OCI-LY1 (cell line): Measurements from ENCODE around the gene PRSS53.

ENCODE experiments used
- H2AFZ ChIP-seq: fragments of 200-600 bp; sonication (generic), shearing (Covaris generic); 2 replicates; pipeline ENCODE4 v1.6.0; 2014; ENCODE audit warnings: antibody characterized with exemption, mild to moderate bottlenecking, low read length
- H3F3A ChIP-seq: fragments of 200-600 bp; sonication (generic), shearing (Covaris generic); 2 replicates; pipeline ENCODE4 v1.6.0; 2014; ENCODE audit warnings: mild to moderate bottlenecking, antibody characterized with exemption, low read length, moderate library complexity; ENCODE audit not compliant: insufficient read depth
- H3K27ac ChIP-seq: fragments of 200-600 bp; sonication (generic); 2 replicates; pipeline ENCODE4 v1.5.1; 2014; ENCODE audit warnings: low read length, mixed run types, mild to moderate bottlenecking, low read depth; ENCODE audit not compliant: poor library complexity, severe bottlenecking
- H3K27me3 ChIP-seq: fragments of 200-600 bp; sonication (generic); 2 replicates; pipeline ENCODE4 v1.6.0; 2014; ENCODE audit warnings: antibody characterized with exemption, mild to moderate bottlenecking, low read length, moderate library complexity; ENCODE audit not compliant: insufficient read depth
- H3K36me3 ChIP-seq: fragments of 200-600 bp; sonication (generic); 2 replicates; pipeline ENCODE4 v1.6.1; 2014; ENCODE audit warnings: mild to moderate bottlenecking, antibody characterized with exemption, low read length, moderate library complexity, mixed read lengths; ENCODE audit not compliant: insufficient read depth
- H3K4me1 ChIP-seq: fragments of 200-600 bp; sonication (generic); 2 replicates; pipeline ENCODE4 v1.5.1; 2014; ENCODE audit warnings: mild to moderate bottlenecking, low read length, moderate library complexity; ENCODE audit not compliant: insufficient read depth, severe bottlenecking
- H3K4me2 ChIP-seq: fragments of 200-600 bp; sonication (generic), shearing (Covaris generic); 2 replicates; pipeline ENCODE4 v1.6.1; 2014; ENCODE audit warnings: low read length
- H3K4me3 ChIP-seq: fragments of 200-600 bp; sonication (generic); 2 replicates; pipeline ENCODE4 v1.5.1; 2014; ENCODE audit warnings: low read length, low read depth, mild to moderate bottlenecking, mixed read lengths; ENCODE audit not compliant: poor library complexity, severe bottlenecking
- H3K79me2 ChIP-seq: fragments of 200-600 bp; shearing (Covaris generic); 2 replicates; pipeline ENCODE4 v1.6.1; 2016; ENCODE audit warnings: mixed run types, low read length, mixed read lengths; ENCODE audit not compliant: insufficient read depth
- H3K9ac ChIP-seq: fragments of 200-600 bp; sonication (generic), shearing (Covaris generic); 2 replicates; pipeline ENCODE4 v1.6.1; 2014; ENCODE audit warnings: mild to moderate bottlenecking, low read length, mixed read lengths
- H3K9me2 ChIP-seq: fragments of 200-600 bp; sonication (generic), shearing (Covaris generic); 2 replicates; pipeline ENCODE4 v1.6.1; 2014; ENCODE audit warnings: low read depth, mild to moderate bottlenecking, low read length, mixed read lengths
- H3K9me3 ChIP-seq: fragments of 200-600 bp; shearing (Covaris generic); 2 replicates; pipeline ENCODE4 v1.6.1; 2014; ENCODE audit warnings: low read length, mixed read lengths
- H4K20me1 ChIP-seq: fragments of 200-600 bp; sonication (generic), shearing (Covaris generic); 2 replicates; pipeline ENCODE4 v1.6.0; 2016; ENCODE audit warnings: mild to moderate bottlenecking, low read length; ENCODE audit not compliant: insufficient read depth
- CTCF ChIP-seq: fragments of 200-600 bp; sonication (generic), shearing (Covaris generic); IDR thresholded peaks from 2 replicates; pipeline ENCODE4 v1.5.1; 2017; ENCODE audit warnings: mild to moderate bottlenecking, antibody characterized with exemption, low read length, moderate library complexity, mixed read lengths
- EZH2 ChIP-seq: fragments of 200-600 bp; sonication (generic), shearing (Covaris generic); IDR thresholded peaks from 2 replicates; pipeline ENCODE4 v1.8.0; 2017; ENCODE audit warnings: borderline replicate concordance, mixed run types, mild to moderate bottlenecking, antibody characterized with exemption, low read length, moderate library complexity, mixed read lengths

PRSS53 gene

GRCh38 chr16:31061813-31062440 lies 26.8 kb downstream of the PRSS53 start:
- no peak for TF ChIP-seq CTCF
- no peak for TF ChIP-seq EZH2

GRCh38 chr16:31061126-31061812 lies 27.5 kb downstream of the PRSS53 start:
- Histone ChIP-seq H2AFZ (no peak overlapping the region), H3K4me3 (no peak overlapping the region), H3F3A (no peaks in the 10 kb centered on the region), H3K27ac (no peak overlapping the region), H3K36me3 (peaks cover 28% of the 10 kb centered on the region), H3K79me2 (no peaks in the 10 kb centered on the region), H3K9me3 (no peaks in the 10 kb centered on the region), H3K9ac (no peak overlapping the region), H3K4me1 (no peaks in the 10 kb centered on the region), H3K27me3 (no peaks in the 10 kb centered on the region), H3K4me2 (no peak overlapping the region), H3K9me2 (no peaks in the 10 kb centered on the region), H4K20me1 (no peaks in the 10 kb centered on the region)
- TF ChIP-seq CTCF (no peak), EZH2 (no peak)

More at GRCh38 chr16:31061813-31062440, 26.8 kb downstream of the PRSS53 start:
- no peaks in the 10 kb centered on the region for H3F3A ChIP-seq
- peaks cover 28% of the 10 kb centered on the region for H3K36me3 ChIP-seq
- H2AFZ ChIP-seq: no peak overlapping the region
- H3K9ac ChIP-seq: no peak overlapping the region
- H4K20me1 ChIP-seq: no peaks in the 10 kb centered on the region
- no peak overlapping the region for H3K4me3 ChIP-seq
- H3K79me2 ChIP-seq: no peaks in the 10 kb centered on the region
- H3K27me3 ChIP-seq: no peaks in the 10 kb centered on the region
- no peak overlapping the region for H3K27ac ChIP-seq
- no peaks in the 10 kb centered on the region for H3K9me3 ChIP-seq
- H3K4me2 ChIP-seq: no peak overlapping the region
- H3K9me2 ChIP-seq: no peaks in the 10 kb centered on the region
- no peaks in the 10 kb centered on the region for H3K4me1 ChIP-seq

GRCh38 chr16:31055613-31056012 lies 33.1 kb downstream of the PRSS53 start:
- TF ChIP-seq CTCF (no peak), EZH2 (no peak)
- peaks cover 11% of the 10 kb centered on the region for H3K36me3 ChIP-seq
- no peaks in the 10 kb centered on the region for H3F3A ChIP-seq
- H3K9ac ChIP-seq: no peak overlapping the region
- H3K27me3 ChIP-seq: no peaks in the 10 kb centered on the region
- H3K4me2 ChIP-seq: no peak overlapping the region
- no peaks in the 10 kb centered on the region for H3K9me3 ChIP-seq
- H3K4me1 ChIP-seq: no peaks in the 10 kb centered on the region
- no peak overlapping the region for H3K27ac ChIP-seq
- H4K20me1 ChIP-seq: no peaks in the 10 kb centered on the region
- no peaks in the 10 kb centered on the region for H3K9me2 ChIP-seq
- no peak overlapping the region for H2AFZ ChIP-seq
- H3K79me2 ChIP-seq: no peaks in the 10 kb centered on the region
- no peak overlapping the region for H3K4me3 ChIP-seq
